ENCODE data around the gene SCN1B.

DNA sequence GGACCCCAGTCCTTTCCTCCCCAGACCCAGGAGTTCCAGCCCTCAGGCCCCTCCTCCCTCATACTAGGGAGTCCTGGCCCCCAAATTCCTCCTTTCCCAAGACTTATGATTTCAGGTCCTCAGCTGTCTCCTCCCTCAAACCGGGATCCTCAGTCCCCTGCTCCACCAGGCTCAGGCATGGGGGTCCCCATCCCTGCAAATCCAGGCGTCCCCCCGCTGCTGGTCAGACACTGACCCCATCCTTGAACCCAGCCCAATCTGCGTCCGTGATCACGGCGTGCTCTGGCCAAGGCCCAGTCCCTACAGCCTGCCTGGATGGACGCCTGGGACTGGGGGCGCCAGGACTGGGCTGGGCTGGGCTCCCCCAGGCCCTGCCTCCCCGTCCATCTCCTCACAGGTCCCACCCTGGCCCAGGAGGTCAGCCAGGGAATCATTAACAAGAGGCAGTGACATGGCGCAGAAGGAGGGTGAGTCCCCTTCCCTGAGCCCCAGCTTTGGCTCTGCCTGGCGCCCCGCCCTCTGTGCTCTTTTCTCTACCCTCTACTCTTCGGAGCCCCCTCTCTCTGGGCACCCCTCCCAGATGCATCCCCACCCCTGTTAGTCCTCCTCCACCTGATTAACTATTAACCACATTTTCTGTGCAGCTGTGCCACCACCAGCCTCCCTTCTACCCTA, 11.9 kb downstream of the SCN1B start:
- TF ChIP-seq ZNF548 (tag by site-specific recombination; IDR thresholded peaks at IDR 0.05) (no peak), ZNF274 (IDR thresholded peaks at IDR 0.05; ENCODE audit: low read length) (no peak), ZNF274 (tag by site-specific recombination; IDR thresholded peaks at IDR 0.05; ENCODE audit: borderline replicate concordance) (no peak), KLF10 (tag by site-specific recombination; IDR thresholded peaks at IDR 0.05) (no peak), YY1 (tag by site-specific recombination; IDR thresholded peaks at IDR 0.05) (no peak), TRIM28 (IDR thresholded peaks at IDR 0.05; ENCODE audit: borderline replicate concordance, low read length) (no peak), ZNF600 (tag by site-specific recombination; IDR thresholded peaks at IDR 0.05) (no peak), ZNF24 (tag by site-specific recombination; IDR thresholded peaks at IDR 0.05) (no peak), ZNF76 (tag by site-specific recombination; IDR thresholded peaks at IDR 0.05; ENCODE audit: borderline replicate concordance, low read depth) (no peak), ZNF292 (tag by site-specific recombination; IDR thresholded peaks at IDR 0.05; ENCODE audit: borderline replicate concordance, low read depth) (no peak)
- TF ChIP-seq, protein P1, sequence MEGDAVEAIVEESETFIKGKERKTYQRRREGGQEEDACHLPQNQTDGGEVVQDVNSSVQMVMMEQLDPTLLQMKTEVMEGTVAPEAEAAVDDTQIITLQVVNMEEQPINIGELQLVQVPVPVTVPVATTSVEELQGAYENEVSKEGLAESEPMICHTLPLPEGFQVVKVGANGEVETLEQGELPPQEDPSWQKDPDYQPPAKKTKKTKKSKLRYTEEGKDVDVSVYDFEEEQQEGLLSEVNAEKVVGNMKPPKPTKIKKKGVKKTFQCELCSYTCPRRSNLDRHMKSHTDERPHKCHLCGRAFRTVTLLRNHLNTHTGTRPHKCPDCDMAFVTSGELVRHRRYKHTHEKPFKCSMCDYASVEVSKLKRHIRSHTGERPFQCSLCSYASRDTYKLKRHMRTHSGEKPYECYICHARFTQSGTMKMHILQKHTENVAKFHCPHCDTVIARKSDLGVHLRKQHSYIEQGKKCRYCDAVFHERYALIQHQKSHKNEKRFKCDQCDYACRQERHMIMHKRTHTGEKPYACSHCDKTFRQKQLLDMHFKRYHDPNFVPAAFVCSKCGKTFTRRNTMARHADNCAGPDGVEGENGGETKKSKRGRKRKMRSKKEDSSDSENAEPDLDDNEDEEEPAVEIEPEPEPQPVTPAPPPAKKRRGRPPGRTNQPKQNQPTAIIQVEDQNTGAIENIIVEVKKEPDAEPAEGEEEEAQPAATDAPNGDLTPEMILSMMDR (tag by site-specific recombination; IDR thresholded peaks at IDR 0.05), result no peak
- TF ChIP-seq, protein P2, sequence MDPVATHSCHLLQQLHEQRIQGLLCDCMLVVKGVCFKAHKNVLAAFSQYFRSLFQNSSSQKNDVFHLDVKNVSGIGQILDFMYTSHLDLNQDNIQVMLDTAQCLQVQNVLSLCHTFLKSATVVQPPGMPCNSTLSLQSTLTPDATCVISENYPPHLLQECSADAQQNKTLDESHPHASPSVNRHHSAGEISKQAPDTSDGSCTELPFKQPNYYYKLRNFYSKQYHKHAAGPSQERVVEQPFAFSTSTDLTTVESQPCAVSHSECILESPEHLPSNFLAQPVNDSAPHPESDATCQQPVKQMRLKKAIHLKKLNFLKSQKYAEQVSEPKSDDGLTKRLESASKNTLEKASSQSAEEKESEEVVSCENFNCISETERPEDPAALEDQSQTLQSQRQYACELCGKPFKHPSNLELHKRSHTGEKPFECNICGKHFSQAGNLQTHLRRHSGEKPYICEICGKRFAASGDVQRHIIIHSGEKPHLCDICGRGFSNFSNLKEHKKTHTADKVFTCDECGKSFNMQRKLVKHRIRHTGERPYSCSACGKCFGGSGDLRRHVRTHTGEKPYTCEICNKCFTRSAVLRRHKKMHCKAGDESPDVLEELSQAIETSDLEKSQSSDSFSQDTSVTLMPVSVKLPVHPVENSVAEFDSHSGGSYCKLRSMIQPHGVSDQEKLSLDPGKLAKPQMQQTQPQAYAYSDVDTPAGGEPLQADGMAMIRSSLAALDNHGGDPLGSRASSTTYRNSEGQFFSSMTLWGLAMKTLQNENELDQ (tag by site-specific recombination; IDR thresholded peaks at IDR 0.05; ENCODE audit: low read depth), result no peak
- TF ChIP-seq, protein P3, sequence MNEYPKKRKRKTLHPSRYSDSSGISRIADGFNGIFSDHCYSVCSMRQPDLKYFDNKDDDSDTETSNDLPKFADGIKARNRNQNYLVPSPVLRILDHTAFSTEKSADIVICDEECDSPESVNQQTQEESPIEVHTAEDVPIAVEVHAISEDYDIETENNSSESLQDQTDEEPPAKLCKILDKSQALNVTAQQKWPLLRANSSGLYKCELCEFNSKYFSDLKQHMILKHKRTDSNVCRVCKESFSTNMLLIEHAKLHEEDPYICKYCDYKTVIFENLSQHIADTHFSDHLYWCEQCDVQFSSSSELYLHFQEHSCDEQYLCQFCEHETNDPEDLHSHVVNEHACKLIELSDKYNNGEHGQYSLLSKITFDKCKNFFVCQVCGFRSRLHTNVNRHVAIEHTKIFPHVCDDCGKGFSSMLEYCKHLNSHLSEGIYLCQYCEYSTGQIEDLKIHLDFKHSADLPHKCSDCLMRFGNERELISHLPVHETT (tag by site-specific recombination; IDR thresholded peaks at IDR 0.05), result no peak

All from HEK293 (cell line).